ENCODE measurements around the gene UBXN1. TPM values are rescaled to one million over a fixed set of nuclear protein-coding genes. Genes with fewer than 3 reads are reported as not detected.

Gene UBXN1
- total RNA-seq, 1 experiment from 2014 or later = 135 TPM

DNA sequence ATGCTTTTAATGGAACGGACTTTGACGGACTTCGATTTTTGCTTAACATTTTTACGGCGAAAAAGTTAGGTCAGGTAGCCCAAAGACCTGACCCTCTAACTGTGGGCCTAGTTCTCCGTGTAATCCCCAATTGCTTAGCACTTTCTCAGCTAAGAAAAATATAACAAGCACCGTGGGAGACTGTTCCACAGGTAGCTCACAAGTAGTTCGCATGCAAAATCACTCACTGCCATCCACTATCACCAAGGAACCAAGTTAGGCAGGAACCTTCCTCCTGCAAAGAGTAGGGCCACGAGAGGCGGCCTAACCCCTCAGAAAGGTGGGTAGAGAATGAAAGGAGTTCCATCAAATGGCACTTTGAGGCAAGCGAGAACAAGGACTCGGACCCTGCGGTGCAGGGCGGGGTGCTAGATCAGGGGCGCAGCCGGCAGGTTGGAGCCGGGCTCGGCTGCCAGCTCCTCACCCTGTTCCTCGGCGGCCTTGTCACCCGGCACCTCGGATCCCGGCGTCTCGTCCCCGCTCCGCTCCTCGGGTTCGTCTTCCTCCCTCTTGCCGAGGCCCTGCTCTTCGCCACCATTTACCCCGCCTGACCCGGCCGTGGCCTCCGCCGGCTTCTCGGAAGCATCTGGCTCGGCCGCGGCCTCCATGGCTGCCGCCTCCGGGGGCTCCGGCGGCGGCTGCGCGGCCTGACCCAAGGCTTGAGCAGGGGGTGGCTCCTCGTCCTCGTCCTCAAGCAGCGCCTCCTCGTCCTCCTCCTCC is 47.5 kb upstream of the UBXN1 start (continued):
- TF ChIP-seq, protein P1, sequence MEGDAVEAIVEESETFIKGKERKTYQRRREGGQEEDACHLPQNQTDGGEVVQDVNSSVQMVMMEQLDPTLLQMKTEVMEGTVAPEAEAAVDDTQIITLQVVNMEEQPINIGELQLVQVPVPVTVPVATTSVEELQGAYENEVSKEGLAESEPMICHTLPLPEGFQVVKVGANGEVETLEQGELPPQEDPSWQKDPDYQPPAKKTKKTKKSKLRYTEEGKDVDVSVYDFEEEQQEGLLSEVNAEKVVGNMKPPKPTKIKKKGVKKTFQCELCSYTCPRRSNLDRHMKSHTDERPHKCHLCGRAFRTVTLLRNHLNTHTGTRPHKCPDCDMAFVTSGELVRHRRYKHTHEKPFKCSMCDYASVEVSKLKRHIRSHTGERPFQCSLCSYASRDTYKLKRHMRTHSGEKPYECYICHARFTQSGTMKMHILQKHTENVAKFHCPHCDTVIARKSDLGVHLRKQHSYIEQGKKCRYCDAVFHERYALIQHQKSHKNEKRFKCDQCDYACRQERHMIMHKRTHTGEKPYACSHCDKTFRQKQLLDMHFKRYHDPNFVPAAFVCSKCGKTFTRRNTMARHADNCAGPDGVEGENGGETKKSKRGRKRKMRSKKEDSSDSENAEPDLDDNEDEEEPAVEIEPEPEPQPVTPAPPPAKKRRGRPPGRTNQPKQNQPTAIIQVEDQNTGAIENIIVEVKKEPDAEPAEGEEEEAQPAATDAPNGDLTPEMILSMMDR (IDR thresholded peaks at IDR 0.05) = no peak

DNA sequence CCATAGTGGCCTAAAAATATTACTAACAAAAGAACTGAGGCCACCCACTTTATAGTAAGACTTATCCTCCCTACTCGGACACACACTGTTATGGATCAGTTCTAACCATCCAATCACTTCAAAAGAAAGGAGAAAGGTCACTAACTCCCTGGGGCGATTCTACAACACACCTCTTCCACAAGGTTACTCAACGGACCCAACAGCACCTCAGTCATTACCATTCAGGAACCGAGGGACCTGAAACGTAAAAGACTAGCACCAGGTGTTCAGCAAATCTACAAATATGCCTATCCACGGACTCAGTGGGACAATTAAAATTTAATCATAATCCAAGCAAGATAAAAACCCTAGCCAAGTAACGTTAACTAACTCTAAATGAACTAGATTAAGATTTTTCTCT is 46.8 kb upstream of the UBXN1 start:
- DNase-seq (ENCODE audit: low spot score) (no peak), ATAC-seq (no peak)
- Mint-ChIP-seq H3K27me3 (ENCODE audit: low read depth) (peaks cover 4% of the 10 kb centered on the region; the same call in 1 of the 2 replicates), H3K27ac (peak overlapping the region; percentile 31), H3K4me3 (peak overlapping the region; percentile 98), H3K36me3 (peaks cover 50% of the 10 kb centered on the region), H3K4me1 (peaks cover 25% of the 10 kb centered on the region), H3K9me3 (no peaks in the 10 kb centered on the region)
- ChIA-PET POLR2A (interaction anchor here (1.1 to 4.2 kb wide), 4 partner anchors 16 to 44 kb away, joined by 3 to 34 read pairs (median 20); partner anchors contain the start of genes BSCL2, GNG3 and ZBTB3), CTCF (interaction anchor here (2.9 to 7.6 kb wide), 3 partner anchors 28 to 62 kb away, joined by 32 to 59 read pairs (median 44); partner anchors contain the start of genes TAF6L, TMEM179B and ZBTB3)
- TF ChIP-seq NR3C1 (CRISPR knock-in tag; conservative IDR thresholded peaks at IDR 0.05; ENCODE audit: low read depth) = no peak

GRCh38 chr11:62724171-62724570 is 45.3 kb upstream of the UBXN1 start:
- Mint-ChIP-seq H3K9me3 (no peaks in the 10 kb centered on the region), H3K4me3 (peak overlapping the region; percentile 98), H3K27me3 (ENCODE audit: low read depth) (peaks cover 4% of the 10 kb centered on the region; the same call in 1 of the 2 replicates), H3K4me1 (peaks cover 20% of the 10 kb centered on the region), H3K36me3 (peaks cover 63% of the 10 kb centered on the region), H3K27ac (peak overlapping the region; percentile 10; the same call in 1 of the 2 replicates)
- ATAC-seq = no peak
- POLR2A ChIA-PET = no interaction called here
- CTCF ChIA-PET = interaction anchor here (1.0 to 1.2 kb wide), 2 partner anchors 45 to 62 kb away, joined by 3 to 4 read pairs; no protein-coding TSS in a partner anchor
- DNase-seq (ENCODE audit: low spot score) = no peak
- TF ChIP-seq CREM (CRISPR knock-in tag; IDR thresholded peaks at IDR 0.05) (no peak), SP1 (CRISPR knock-in tag; conservative IDR thresholded peaks at IDR 0.05) (no peak), E2F4 (CRISPR knock-in tag; IDR thresholded peaks at IDR 0.05; ENCODE audit: borderline replicate concordance, low read depth) (no peak), FOXP1 (CRISPR knock-in tag; IDR thresholded peaks at IDR 0.05; ENCODE audit: borderline replicate concordance) (no peak), ATF2 (CRISPR knock-in tag; IDR thresholded peaks at IDR 0.05; ENCODE audit: borderline replicate concordance, low read depth) (no peak), CDX4 (CRISPR knock-in tag; IDR thresholded peaks at IDR 0.05; ENCODE audit: borderline replicate concordance) (no peak), MAX (CRISPR knock-in tag; IDR thresholded peaks at IDR 0.05) (no peak), ZNF219 (CRISPR knock-in tag; IDR thresholded peaks at IDR 0.05; ENCODE audit: borderline replicate concordance) (no peak), NR3C1 (CRISPR knock-in tag; conservative IDR thresholded peaks at IDR 0.05; ENCODE audit: low read depth) (no peak), MYBL2 (CRISPR knock-in tag; IDR thresholded peaks at IDR 0.05) (no peak), CREB1 (CRISPR knock-in tag; IDR thresholded peaks at IDR 0.05) (no peak), RORB (CRISPR knock-in tag; IDR thresholded peaks at IDR 0.05) (no peak), ZNF263 (CRISPR knock-in tag; IDR thresholded peaks at IDR 0.05; ENCODE audit: low read depth) (no peak)
- TF ChIP-seq, protein P2, sequence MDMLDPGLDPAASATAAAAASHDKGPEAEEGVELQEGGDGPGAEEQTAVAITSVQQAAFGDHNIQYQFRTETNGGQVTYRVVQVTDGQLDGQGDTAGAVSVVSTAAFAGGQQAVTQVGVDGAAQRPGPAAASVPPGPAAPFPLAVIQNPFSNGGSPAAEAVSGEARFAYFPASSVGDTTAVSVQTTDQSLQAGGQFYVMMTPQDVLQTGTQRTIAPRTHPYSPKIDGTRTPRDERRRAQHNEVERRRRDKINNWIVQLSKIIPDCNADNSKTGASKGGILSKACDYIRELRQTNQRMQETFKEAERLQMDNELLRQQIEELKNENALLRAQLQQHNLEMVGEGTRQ (CRISPR knock-in tag; IDR thresholded peaks at IDR 0.05) = no peak
- TF ChIP-seq, protein P3, sequence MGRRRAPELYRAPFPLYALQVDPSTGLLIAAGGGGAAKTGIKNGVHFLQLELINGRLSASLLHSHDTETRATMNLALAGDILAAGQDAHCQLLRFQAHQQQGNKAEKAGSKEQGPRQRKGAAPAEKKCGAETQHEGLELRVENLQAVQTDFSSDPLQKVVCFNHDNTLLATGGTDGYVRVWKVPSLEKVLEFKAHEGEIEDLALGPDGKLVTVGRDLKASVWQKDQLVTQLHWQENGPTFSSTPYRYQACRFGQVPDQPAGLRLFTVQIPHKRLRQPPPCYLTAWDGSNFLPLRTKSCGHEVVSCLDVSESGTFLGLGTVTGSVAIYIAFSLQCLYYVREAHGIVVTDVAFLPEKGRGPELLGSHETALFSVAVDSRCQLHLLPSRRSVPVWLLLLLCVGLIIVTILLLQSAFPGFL (CRISPR knock-in tag; IDR thresholded peaks at IDR 0.05; ENCODE audit: borderline replicate concordance) = no peak
- TF ChIP-seq, protein P4, sequence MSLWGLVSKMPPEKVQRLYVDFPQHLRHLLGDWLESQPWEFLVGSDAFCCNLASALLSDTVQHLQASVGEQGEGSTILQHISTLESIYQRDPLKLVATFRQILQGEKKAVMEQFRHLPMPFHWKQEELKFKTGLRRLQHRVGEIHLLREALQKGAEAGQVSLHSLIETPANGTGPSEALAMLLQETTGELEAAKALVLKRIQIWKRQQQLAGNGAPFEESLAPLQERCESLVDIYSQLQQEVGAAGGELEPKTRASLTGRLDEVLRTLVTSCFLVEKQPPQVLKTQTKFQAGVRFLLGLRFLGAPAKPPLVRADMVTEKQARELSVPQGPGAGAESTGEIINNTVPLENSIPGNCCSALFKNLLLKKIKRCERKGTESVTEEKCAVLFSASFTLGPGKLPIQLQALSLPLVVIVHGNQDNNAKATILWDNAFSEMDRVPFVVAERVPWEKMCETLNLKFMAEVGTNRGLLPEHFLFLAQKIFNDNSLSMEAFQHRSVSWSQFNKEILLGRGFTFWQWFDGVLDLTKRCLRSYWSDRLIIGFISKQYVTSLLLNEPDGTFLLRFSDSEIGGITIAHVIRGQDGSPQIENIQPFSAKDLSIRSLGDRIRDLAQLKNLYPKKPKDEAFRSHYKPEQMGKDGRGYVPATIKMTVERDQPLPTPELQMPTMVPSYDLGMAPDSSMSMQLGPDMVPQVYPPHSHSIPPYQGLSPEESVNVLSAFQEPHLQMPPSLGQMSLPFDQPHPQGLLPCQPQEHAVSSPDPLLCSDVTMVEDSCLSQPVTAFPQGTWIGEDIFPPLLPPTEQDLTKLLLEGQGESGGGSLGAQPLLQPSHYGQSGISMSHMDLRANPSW (CRISPR knock-in tag; conservative IDR thresholded peaks at IDR 0.05; ENCODE audit: low read depth) = no peak
- TF ChIP-seq, protein P5, sequence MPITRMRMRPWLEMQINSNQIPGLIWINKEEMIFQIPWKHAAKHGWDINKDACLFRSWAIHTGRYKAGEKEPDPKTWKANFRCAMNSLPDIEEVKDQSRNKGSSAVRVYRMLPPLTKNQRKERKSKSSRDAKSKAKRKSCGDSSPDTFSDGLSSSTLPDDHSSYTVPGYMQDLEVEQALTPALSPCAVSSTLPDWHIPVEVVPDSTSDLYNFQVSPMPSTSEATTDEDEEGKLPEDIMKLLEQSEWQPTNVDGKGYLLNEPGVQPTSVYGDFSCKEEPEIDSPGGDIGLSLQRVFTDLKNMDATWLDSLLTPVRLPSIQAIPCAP (CRISPR knock-in tag; IDR thresholded peaks at IDR 0.05) = no peak
